GM12878 (cell line): ENCODE measurements around the gene PBRM1. TPM values are rescaled to one million over a fixed set of nuclear protein-coding genes. Genes with fewer than 3 reads are reported as not detected.

Experiments
- ATAC-seq: fragments of 200-7000 bp; cut with Tn5 transposase; 3 replicates; pipeline ENCODE4 v1.9.1; 2020; ENCODE audit warnings: mild to moderate bottlenecking, moderate library complexity
- BruUV-seq: library from RNA; stranded (reverse); fragments of 400-500 nt; replicated peaks from 2 replicates; lab custom pipeline; 2021; lab: Mats Ljungman, UMichigan
- CTCF ChIA-PET: fragments of 300-600 bp; sonication (Branson Sonifier 250); formaldehyde crosslinking; extraction: SDS; loops from one replicate; lab custom pipeline; 2021; ENCODE audit warnings: inconsistent platforms; lab: Yijun Ruan, JAX
- POLR2A ChIA-PET: fragments of 350-600 bp; formaldehyde crosslinking; extraction: SDS; loops from one replicate; lab custom pipeline; 2021; ENCODE audit warnings: inconsistent platforms; lab: Charles Lee
- RAD21 ChIA-PET: fragments of 300-600 bp; sonication (Branson Sonifier 250); formaldehyde crosslinking; loops from one replicate; lab custom pipeline; 2023; ENCODE audit warnings: antibody characterized with exemption; ENCODE audit not compliant: unreplicated experiment; lab: Charles Lee
- SMC1A ChIA-PET: fragments of 300-600 bp; sonication (Branson Sonifier 250); formaldehyde crosslinking; loops from one replicate; lab custom pipeline; 2023; ENCODE audit not compliant: unreplicated experiment, uncharacterized antibody; lab: Charles Lee
- DNase-seq: peaks from one replicate; pipeline ENCODE4 v3.0.0-alpha.2; 2011; ENCODE audit warnings: low read depth, low spot score
- FAIRE-seq: peaks from 3 replicates; lab custom pipeline; 2011; peaks lifted over from hg19 to GRCh38; lab: Jason Lieb, UNC
- H2AFZ ChIP-seq: 2 replicates; pipeline ENCODE4 v1.6.0; 2011; ENCODE audit warnings: low read depth, low read length, control low read depth; ENCODE audit not compliant: control insufficient read depth
- H3K27ac ChIP-seq: 2 replicates; pipeline ENCODE4 v1.5.1; 2011; ENCODE audit warnings: control low read depth; ENCODE audit not compliant: control insufficient read depth, insufficient read depth
- H3K27me3 ChIP-seq, 2 experiments: replicated peaks in 1 of 2; 2 replicates each; pipeline versions ENCODE4 v1.6.0 to v1.6.1; 2011; ENCODE audit warnings: low read length in 1 of 2; ENCODE audit not compliant: control insufficient read depth in 2 of 2, insufficient read depth in 2 of 2
- H3K36me3 ChIP-seq, 2 experiments: 2 replicates each; pipeline ENCODE4 v1.5.1; 2011; ENCODE audit warnings: low read length in 1 of 2; ENCODE audit not compliant: control insufficient read depth in 2 of 2, insufficient read depth in 2 of 2
- H3K4me1 ChIP-seq: 2 replicates; pipeline ENCODE4 v1.6.1; 2011; ENCODE audit warnings: mild to moderate bottlenecking, low read length, moderate library complexity, mixed read lengths; ENCODE audit not compliant: control insufficient read depth, insufficient read depth
- H3K4me2 ChIP-seq: 2 replicates; pipeline ENCODE4 v1.6.0; 2011; ENCODE audit warnings: control low read depth; ENCODE audit not compliant: control insufficient read depth, insufficient read depth
- H3K4me3 ChIP-seq: fragments of 200-600 bp; sonication (generic); 2 replicates; pipeline ENCODE4 v1.5.1; 2016
- H3K79me2 ChIP-seq: 2 replicates; pipeline ENCODE4 v1.6.0; 2011; ENCODE audit warnings: low read length; ENCODE audit not compliant: control insufficient read depth, insufficient read depth
- H3K9ac ChIP-seq: 2 replicates; pipeline ENCODE4 v1.8.0; 2011; ENCODE audit warnings: low read length, control low read depth, mixed read lengths; ENCODE audit not compliant: control insufficient read depth, insufficient read depth
- H3K9me3 ChIP-seq: replicated peaks from 3 replicates; pipeline ENCODE4 v1.5.1; 2011; ENCODE audit warnings: mild to moderate bottlenecking, low read length; ENCODE audit not compliant: control insufficient read depth, insufficient read depth
- H4K20me1 ChIP-seq: 2 replicates; pipeline ENCODE4 v1.6.0; 2011; ENCODE audit not compliant: control insufficient read depth, insufficient read depth
- CTCF ChIP-seq, 3 experiments: IDR thresholded peaks in 2 of 3; conservative IDR thresholded peaks in 1 of 3; 2 replicates each; pipeline ENCODE4 v1.5.1; 2011; ENCODE audit warnings: low read depth in 3 of 3, low read length in 3 of 3, mild to moderate bottlenecking in 3 of 3, control low read depth in 2 of 3, moderate library complexity in 2 of 3, inconsistent platforms in 1 of 3, mixed read lengths in 1 of 3; ENCODE audit not compliant: control insufficient read depth in 2 of 3, insufficient read depth in 1 of 3; ENCODE audit errors: extremely low read depth in 1 of 3
- WGBS: methylation state at CpG from one replicate; pipeline ENCODE4 v1.1.6; 2016; ENCODE audit warnings: low lambda C conversion rate; ENCODE audit not compliant: insufficient replicate concordance, insufficient coverage; ENCODE audit errors: missing lambda C conversion rate; 5-methylcytosine and 5-hydroxymethylcytosine counted together
- in situ Hi-C: fragments of 300-500 bp; cut with MboI; formaldehyde crosslinking; loops from 9 replicates; pipeline ENCODE4 v1.14.3; 2018; ENCODE audit warnings: mixed read lengths
- intact Hi-C: fragments of 100-400 bp; cut with micrococcal nuclease; formaldehyde crosslinking; loops from one replicate; pipeline ENCODE4 v1.14.2; 2022; ENCODE audit not compliant: unreplicated experiment
- polyA plus RNA-seq, 11 experiments: library from polyadenylated mRNA; depleted of rRNA in 4 of 11; unstranded in 6 of 11; stranded (reverse) in 5 of 11; fragments of >200 nt; fragmentation: Nextera tagmentation in 4 of 11; fragmentation: Illumina TruSeq in 1 of 11; extraction: Ambion mirVana in 4 of 11; extraction: Trizol in 1 of 11; gene quantifications; 1 replicate in 1 of 11; 2 replicates in 10 of 11; pipeline versions ENCODE4 v1.2.1 to v1.2.3, GENCODE V29; 2011 to 2016; ENCODE audit warnings: inconsistent platforms in 2 of 11, missing spikeins in 2 of 11, low read depth in 1 of 11
- total RNA-seq, 4 experiments: library from RNA; depleted of rRNA in 3 of 4; stranded (reverse); fragments of >200 nt in 3 of 4; fragmentation: Illumina TruSeq in 1 of 4; extraction: Trizol in 1 of 4; gene quantifications; 2 replicates each; pipeline versions ENCODE4 v1.2.1 to v1.2.3, GENCODE V29; 2013 to 2021
- TF ChIP-seq, protein P1 (sequence below): fragments of 450-650 bp; IDR thresholded peaks from 2 replicates; pipeline ENCODE4 v1.6.1; 2017; ENCODE audit warnings: mild to moderate bottlenecking

PBRM1 gene
- total and polyA plus RNA-seq, 10 of the 15 experiments (the other 5 are each of a cell fraction or from before 2014, with no cell fraction given): 8.9 to 88.9 (median 39.3) TPM

- H3K36me3 ChIP-seq: peaks cover 5 to 37% of the 10 kb centered on the region in 2 experiments
- ChIA-PET RAD21 (no interaction called here), SMC1A (no interaction called here), POLR2A (no interaction called here), CTCF (no interaction called here)
- no peaks in the 10 kb centered on the region for H3K27me3 ChIP-seq
- FAIRE-seq (no peak), ATAC-seq (no peak), DNase-seq (no peak)
- no peaks in the 10 kb centered on the region for H3K79me2 ChIP-seq
- WGBS: 94% methylated on average over 1 of the region's 1 CpG
- H3K27ac ChIP-seq: no peak overlapping the region
- H2AFZ ChIP-seq: no peak overlapping the region
- no peaks in the 10 kb centered on the region for H3K9me3 ChIP-seq
- H3K4me3 ChIP-seq: no peak overlapping the region
- no peaks in the 10 kb centered on the region for H3K4me1 ChIP-seq
- H4K20me1 ChIP-seq: no peaks in the 10 kb centered on the region
- no peak for TF ChIP-seq CTCF (IDR thresholded peaks at IDR 0.05 in 2 of 3, conservative IDR thresholded peaks at IDR 0.05 in 1 of 3; ENCODE audit: control insufficient read depth in 2 of 3, extremely low read depth in 1 of 3, insufficient read depth in 1 of 3, low read depth in 3 of 3, low read length in 3 of 3)
- TF ChIP-seq, protein P1, sequence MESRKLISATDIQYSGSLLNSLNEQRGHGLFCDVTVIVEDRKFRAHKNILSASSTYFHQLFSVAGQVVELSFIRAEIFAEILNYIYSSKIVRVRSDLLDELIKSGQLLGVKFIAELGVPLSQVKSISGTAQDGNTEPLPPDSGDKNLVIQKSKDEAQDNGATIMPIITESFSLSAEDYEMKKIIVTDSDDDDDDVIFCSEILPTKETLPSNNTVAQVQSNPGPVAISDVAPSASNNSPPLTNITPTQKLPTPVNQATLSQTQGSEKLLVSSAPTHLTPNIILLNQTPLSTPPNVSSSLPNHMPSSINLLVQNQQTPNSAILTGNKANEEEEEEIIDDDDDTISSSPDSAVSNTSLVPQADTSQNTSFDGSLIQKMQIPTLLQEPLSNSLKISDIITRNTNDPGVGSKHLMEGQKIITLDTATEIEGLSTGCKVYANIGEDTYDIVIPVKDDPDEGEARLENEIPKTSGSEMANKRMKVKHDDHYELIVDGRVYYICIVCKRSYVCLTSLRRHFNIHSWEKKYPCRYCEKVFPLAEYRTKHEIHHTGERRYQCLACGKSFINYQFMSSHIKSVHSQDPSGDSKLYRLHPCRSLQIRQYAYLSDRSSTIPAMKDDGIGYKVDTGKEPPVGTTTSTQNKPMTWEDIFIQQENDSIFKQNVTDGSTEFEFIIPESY: no peak
- no TSS peak for BruUV-seq
- H3K4me2 ChIP-seq: no peak overlapping the region
- intact Hi-C loops: no loop called here
- H3K9ac ChIP-seq: no peak overlapping the region
- in situ Hi-C loops: no loop called here
Observed at GRCh38 chr3:52555056-52555455, 130.7 kb downstream of the PBRM1 start.
